Activated CD4-positive, CD25-positive, alpha-beta regulatory T cell (primary cell): ENCODE data around the gene ACBD5.
"Not testable (repeated sequence)": the region's sequence is repeated elsewhere in the genome, so short reads cannot be mapped to it uniquely, and the experiment has no call there.

Experiments used
- DNase-seq, 4 experiments: peaks; one replicate each; lab custom pipeline; 2025; lab: John Stamatoyannopoulos, UW

ACBD5 gene

DNA sequence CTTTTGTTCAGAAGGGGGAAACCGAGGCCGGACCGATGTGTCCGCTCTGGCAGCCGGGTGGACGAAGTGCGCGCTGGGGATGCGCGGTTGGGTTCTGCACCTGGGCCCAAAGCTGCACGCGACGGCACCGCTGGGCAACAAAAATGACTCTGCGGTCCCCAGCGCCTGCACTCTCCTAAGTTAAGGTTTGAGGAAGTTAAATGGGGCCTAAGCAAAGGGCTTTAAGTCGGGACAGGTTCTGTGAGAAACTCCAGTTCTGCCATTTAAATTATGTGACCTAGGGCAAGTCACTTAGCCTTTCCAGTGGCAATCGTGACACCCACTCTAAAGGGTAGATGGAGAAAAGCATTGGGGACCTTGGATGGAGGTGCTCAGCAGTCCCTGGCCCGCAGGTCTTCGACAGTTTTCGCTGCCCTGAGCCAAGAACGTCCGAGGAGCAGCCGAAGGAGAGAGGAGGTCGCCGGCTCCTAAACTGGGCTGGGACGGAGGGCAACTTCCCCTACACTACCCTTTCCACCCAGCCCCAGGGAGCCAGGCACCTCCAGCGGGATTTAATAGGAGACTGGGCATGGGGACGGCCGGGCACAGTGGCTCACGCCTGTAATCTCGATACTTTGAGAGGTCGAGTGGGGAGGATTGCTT, 534 bp upstream of the ACBD5 start:
- DNase-seq, result peak in 1 of 4 experiments; percentile 41

DNA sequence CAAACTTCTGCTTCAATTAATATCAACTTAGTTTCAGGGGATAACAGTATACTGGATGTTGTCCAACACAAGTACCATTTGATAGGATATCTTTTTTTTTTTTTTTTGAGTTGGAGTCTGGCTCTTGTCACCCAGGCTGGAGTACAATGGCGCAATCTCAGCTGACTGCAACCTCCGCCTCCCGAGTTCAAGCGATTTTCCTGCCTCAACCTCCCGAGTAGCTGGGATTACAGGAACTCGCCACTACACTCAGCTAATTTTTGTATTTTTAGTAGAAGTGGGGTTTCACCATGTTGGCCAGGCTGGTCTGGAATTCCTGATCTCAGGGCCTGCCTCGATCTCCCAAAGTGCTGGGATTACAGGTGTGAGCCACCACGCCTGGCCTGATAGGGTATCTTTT, 3.1 kb downstream of the ACBD5 start:
- not testable (repeated sequence) for DNase-seq

DNA sequence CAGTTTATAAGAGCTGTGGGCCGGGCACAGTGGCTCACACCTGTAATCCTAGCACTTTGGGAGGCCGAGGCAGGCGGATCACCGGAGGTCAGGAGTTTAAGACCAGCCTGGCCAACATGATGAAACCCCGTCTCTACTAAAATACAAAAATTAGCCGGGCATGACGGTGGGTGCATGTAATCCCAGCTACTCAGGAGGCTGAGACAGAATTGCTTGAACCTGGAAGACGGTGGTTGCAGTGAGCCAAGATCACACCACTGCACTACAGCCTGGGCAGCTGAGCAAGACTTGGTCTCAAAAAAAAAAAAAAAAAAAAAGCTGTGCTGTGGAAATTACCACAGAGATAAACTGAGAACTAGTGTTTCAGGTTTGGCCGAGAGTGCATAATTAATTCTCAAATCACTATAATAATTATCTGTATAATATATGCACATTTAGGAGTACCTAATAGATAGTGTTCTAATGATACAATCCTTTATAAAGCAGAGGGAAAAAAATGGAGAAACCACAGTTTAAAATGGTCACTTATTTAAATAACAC, 3.9 kb downstream of the ACBD5 start:
- DNase-seq, result not testable (repeated sequence)

DNA sequence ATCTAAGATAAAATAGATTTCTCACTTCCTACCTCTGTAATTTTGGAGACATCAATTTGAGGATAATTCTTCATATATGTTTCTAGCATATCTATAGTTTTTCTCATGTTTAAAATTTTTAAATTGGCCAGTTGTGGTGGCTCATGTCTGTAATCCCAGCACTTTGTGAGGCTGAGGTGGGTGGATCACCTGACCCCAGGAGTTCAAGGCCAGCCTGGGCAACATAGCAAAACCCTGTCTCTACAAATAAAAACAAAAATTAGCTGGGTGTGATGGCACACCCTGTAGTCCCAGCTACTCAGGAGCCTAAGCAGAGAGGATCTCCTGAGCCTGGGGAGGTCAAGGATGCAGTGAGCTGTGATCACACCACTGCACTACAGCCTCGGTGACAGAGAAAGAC, 4.9 kb downstream of the ACBD5 start:
- DNase-seq, result no peak

DNA sequence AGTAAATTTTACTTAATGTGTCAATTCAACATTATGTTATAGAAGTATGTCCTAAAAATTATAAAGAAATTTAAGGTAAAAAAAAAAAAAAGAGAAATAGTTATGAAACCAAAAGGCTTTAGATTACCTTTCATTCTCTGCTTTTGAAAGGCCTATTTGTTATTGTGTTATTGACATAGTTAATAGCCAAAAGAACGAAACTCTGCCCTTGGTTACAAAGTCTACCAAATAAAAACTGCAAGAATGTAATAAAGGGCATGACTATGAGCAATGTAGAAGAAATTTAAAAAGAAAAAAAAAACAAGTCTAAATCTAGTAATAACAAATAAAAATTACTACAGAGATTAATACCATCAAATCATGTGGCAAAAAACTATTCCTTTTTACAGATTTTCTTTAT, 10.6 kb downstream of the ACBD5 start:
- DNase-seq, result no peak

DNA sequence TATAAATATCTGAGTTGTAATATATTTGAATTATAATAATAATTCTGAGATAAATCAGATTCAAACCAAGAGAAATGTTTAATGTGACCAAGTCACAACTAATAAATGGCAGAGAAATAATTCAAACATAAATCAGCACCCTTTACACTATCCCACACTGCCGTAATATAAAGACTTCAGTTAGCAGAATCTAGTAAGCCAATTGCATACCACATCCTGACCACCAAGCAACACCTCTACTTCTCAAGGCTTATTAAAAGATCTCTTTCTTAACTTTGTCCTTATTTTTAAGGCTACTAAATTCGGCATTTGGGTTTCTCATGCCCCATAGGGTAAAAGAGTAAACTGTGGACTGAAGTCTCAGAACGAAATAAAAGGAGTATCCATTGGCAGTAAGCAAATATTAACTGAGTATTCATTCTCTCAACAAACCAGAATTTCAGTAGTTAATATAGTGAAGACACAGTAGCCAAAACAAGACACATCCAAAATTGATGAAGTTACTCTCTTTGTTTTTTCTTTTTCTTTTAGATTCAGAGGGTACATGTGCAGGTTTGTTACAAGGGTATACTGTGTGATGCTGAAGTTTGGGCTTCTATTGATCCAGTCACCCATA, 14.8 kb downstream of the ACBD5 start:
- no peak for DNase-seq

DNA sequence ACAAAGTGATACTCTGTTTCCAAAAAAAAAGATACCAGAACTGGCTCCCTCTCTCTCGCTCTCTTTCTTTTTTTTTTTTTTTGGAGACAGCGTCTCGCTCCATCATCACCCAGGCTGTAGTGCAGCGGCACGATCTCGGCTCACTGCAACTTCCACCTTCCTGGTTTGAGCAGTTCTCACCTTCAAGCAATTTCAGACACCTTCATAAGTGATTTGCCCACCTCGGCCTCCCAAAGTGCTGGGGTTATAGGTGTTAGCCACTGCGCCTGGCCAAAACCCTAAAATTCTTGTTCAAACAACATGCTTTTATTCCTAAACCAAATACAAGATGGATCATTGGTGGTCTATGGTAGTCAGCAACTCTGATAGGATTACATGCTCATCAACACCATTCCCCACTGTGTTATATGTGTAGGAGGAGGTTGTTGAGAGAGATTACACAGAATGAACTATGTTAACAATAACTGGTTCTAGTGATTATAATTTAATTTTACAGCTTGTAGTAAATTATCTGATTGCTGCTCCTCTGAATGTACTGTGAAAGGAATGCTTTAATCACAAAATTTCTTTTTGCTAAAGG, 15.5 kb downstream of the ACBD5 start:
- DNase-seq, result no peak

DNA sequence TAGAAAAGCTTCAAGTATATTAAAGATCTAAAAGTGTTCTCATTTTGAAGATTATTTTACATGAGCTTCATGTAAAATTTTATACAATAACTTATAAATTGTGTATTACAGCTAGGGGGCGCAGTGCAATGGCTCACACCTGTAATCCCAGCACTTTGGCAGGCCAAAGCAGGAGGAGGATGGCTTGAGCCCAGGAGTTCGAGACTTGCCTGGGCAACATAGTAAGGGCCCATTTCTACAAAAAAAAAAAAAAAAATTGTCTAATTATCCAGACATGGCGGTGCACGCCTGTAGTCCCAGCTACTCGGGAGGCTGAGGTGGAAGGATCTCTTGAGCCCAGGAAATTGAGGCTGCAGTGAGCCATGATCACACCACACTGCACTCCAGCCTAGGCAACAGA, 16.6 kb downstream of the ACBD5 start:
- DNase-seq, result peak; percentile 3 to 13 (median 9)

DNA sequence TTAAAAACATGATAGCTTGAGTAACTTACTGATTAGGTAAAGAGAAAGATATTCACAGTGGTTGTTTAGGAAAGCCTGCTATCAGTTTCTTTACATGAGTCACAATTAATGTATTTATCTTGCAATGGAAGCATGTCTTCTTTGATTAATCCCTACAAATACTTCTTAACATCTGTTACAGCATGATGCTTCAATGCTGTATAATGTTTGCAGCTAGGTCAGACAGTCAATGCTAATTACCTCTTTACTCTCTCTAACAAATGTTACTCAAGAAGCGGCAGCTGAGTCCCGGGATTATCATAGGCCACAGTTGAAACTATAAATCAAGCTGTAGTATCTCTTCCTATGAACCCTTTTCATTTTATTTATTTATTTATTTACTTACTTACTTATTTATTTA, 33.2 kb downstream of the ACBD5 start:
- DNase-seq, result no peak

DNA sequence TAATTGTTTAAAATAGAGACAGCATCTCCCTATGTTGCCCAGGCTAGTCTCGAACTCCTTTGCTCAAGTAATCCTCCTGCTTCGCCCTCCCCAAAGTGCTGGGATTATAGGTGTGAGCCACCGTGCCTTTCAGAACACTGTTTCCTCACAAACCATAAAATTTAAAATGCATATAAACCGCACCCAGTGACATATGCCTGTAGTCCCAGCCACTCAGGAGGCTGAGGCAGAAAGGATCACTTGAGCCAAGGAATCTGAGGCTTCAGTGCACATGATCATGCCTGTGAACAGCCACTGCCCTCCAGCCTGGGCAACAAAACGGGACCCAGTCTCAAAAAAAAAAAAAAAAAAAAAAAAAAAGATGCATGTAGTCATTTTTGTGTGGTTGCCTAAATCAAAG, 36.8 kb downstream of the ACBD5 start:
- no peak for DNase-seq

DNA sequence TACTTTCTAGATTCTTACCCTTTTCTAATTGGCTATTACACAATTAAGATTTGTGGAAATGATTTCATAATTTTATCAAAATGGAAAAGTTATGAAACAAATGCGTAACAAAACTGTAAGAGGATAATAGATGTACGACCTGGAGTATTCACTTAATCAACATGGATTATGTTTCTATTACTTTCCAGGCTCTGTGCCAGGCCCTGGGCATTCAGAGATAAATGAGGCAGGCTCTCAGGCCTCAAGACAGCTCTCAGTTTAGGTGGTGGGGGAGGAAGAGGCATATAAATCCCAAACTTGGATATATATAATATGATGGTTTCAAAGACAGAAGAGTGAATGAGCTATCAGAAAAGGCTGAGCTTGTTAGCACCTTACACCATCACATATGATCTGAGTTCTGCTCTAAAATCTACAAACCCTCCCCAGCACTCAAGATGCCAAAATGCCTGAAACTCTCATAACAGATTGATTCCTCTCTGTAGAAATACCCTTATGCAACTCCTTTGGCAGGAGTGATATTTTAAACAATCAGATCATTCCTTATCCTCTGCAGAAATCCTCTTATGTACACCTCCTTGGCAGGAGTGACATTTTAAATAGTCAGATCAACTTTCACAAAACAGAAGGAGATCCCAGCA, 42.5 kb downstream of the ACBD5 start:
- no peak for DNase-seq

DNA sequence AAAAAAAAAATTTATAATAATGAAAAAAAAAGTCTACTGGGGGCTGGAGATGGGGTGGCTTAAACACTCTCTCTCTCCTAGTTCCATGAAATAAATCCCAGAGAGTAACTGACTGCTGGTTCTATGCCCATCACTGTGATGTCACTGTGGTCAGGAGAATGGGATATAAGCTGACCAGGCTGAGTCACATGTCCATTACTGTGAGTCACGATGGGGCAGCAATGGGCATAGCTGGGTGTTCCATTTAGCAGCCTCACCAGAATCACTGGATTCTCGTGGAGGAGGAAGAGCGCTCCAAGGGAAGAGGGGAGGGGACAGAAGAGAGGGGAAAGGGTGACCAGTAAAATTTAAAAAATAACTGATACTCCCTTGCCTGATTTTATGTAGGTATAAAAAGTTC, 48.3 kb downstream of the ACBD5 start:
- DNase-seq, result no peak

DNA sequence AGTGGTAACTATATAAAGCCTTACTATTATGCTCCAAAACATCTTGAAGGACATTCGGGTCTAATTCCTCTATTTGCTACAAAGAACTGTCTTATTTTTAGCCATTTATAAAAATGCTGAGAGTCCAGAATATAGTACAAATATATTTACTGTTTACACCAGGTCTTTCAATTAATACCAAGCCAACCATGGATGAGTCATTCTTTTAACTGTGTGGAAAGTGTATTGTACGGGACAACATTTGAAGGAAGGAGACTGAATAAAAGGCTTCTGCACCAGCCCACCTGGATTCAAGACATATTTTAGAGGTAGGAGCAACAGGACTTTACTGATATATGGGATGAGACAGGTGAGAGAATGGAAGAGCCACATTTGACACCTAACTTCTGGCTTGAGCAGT, 50.1 kb downstream of the ACBD5 start:
- DNase-seq, result no peak

DNA sequence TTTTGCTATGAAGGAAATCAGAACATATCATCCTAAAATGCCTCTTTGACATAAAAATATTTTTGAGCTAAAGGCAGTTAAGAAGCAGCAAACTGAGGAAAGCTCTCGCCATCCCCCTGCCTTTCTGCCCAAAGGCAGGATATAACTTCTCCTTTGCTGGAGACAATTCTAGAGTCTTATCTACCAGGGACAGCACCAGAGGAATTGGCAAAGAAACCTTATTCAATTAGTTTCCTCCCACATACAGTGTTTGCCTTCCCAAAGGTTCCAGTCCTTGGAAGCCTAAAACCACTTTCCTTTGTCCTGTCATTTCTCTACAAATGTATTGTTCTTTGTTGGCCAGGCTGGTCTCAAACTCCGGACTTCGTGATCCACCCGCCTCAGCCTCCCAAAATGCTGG, 51.7 kb downstream of the ACBD5 start:
- no peak for DNase-seq

DNA sequence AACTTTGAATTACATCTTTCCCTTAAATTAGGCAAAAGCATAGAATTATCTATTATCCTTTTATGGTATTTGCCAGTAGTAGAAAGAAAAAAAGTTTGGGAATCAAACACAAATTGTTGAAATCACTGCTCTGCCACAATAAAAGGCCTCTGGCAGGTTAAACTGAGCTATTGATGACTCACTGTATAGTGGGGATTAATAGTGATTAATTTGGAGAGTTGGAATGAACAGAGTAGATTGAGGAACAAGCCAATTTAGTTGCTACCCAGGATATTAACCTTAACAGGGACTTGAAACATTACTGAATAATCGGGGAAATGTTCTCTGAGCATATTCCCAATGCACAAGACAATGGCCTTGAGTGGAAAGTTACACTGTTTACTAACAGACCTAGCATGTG, 52.3 kb downstream of the ACBD5 start:
- no peak for DNase-seq

DNA sequence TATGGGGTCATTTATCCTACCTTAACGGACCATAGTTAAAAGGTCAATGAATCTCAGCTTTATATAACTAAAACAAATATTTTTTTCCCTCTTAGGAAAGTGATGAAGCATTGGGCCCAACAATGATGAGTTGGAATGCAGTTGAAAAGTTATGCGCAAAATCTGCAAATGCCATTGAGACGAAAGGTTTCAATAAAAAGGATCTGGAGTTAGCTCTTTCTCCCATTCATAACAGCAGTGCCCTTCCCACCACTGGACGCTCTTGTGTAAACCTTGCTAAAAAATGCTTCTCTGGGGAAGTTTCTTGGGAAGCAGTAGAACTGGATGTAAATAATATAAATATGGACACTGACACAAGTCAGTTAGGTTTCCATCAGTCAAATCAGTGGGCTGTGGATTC, 70.7 kb downstream of the ACBD5 start:
- DNase-seq, result no peak

DNA sequence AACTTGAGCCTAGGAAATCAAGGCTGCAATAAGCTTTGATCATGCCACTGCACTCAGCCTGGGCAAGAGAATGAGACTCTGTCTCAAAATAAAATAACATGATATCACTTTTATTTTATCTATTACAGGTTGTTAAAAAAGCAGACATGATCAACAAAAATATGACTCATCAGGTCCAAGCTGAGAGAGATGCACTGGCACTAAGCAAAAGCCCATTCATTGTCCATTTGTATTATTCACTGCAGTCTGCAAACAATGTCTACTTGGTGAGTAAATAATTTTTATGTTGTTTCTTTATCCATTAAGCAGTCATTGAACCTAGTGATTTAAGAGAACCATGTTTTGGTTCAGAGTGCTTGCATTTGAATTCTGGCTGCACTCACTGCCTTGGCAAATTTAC, 82.2 kb downstream of the ACBD5 start:
- DNase-seq, result no peak

DNA sequence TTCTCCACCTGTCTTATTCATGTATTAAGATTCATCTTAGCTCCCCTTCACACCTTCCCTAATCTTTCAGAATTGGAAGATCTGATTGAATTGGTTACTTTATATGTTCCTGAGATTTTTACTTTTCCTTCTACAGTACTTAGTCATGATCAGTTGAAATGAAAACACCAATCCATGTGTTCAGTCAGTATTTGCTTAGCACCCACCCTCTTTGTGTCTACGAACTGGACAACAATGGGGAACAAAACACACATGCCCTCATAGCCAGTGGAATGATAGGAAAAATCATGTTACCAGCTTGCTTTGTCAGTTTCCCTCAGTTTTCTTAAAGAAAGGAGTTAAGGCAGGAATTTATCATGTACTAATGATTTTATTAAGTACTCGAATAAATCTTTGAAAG, 83.4 kb downstream of the ACBD5 start:
- no peak for DNase-seq

DNA sequence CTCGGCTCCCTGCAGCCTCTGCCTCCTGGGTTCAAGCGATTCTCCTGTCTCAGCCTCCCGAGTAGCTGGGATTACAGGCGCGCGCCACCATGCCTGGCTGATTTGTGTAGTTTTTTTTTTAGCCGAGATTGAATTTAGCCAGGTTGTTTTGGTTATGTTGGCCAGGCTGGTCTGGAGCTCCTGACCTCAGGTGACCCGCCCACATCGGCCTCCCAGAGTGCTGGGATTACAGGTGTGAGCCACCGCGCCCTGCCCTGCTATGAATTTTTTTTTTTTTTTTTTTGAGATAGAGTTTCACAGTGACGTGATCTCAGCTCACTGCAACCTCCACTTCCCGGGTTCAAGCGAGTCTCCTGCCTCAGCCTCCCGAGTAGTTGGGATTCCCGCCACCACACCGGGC, 84.0 kb downstream of the ACBD5 start:
- DNase-seq, result not testable (repeated sequence)

DNA sequence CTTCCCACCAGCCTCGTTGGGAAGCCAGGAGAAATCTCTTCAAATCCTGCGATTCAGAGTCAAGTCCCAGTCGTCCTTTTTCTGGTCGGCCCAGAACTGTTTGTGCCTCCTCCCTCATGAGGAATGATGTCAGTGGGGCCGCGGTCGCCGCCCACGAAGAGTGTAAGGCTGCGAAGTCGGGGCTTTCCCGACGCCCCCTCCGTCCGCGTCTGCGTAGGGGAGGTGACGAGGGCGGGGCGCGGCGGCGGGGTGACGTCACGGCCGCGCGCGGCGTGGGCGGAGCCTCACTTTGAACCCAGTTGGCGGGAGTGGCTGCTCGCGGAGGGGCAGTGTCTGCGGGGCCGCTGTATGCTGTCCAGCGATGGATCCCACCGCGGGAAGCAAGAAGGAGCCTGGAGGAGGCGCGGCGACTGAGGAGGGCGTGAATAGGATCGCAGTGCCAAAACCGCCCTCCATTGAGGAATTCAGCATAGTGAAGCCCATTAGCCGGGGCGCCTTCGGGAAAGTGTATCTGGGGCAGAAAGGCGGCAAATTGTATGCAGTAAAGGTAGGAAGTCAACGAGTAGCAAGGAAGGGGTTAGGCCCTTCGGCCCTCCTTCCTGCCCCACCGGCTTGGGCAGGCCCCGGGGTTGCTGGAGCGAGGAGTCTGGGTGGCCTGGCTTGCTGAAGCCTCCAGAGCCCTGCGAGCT, 85.4 kb downstream of the ACBD5 start, which contains the start of gene MASTL:
Gene MASTL, plus strand, starts transcription at position 287 of the 689 bp plus-strand sequence. Its CDS starts 75 bp downstream, at position 362.
- peak; percentile 83 to 88 (median 84) for DNase-seq

DNA sequence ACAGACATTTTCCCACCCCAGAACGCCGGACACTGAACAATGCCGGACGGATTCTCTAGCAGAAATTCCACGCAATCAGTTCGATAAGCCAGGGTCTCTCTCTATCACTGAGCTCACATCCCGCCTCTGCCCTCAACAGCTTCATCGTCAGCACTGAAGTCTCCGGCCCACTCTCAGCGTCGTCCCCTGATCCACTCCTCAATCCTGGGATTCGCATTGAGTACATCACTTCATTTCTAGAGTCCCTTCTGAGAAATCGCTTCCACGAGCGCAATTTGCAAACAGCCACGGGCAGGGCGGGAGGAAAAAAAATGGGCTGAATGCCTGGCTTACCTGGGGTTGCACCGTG, 86.8 kb downstream of the ACBD5 start:
- peak in 1 of 4 experiments; percentile 13 for DNase-seq

DNA sequence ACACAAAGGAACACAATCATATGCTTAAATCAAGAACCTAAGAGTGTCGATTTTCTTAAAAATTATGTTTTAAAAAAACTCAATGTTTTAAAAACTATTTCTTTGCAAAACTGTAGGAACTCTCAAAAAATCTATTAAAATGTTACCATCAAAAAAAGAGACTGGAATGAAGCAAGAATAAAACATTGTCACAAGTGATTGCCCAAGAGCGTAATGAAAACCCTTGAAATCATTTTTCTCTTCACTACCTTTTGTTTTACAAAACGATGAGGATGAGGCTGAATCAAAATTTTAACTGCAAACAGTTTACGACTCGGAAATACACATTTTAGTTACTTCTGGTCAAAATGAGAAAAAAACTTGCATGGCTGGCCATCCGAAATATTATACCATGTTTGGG, 87.3 kb downstream of the ACBD5 start:
- DNase-seq, result no peak
